ENCODE results near the gene TTC28. TPM values are rescaled to one million over a fixed set of nuclear protein-coding genes. Genes with fewer than 3 reads are reported as not detected.

TTC28 gene
- total RNA-seq, 1 donor from 2014 or later, result 13.5 TPM

GRCh38 chr22:28426346-28427132 lies 253.1 kb downstream of the TTC28 start:
- TF ChIP-seq CTCF (IDR thresholded peaks at IDR 0.05; ENCODE audit: insufficient read depth, low read length, poor library complexity, severe bottlenecking), result no peak
- no peaks in the 10 kb centered on the region for H3K27me3 ChIP-seq (ENCODE audit: control insufficient read depth, insufficient read depth, low read length)
- no peaks in the 10 kb centered on the region for H3K36me3 ChIP-seq (ENCODE audit: control insufficient read depth, insufficient read depth, low read length)
- no peak overlapping the region for H3K4me3 ChIP-seq (ENCODE audit: low read depth, low read length)
- no peak for DNase-seq (ENCODE audit: low read depth)

GRCh38 chr22:28425211-28425610 lies 254.4 kb downstream of the TTC28 start:
- no peak for TF ChIP-seq CTCF (IDR thresholded peaks at IDR 0.05; ENCODE audit: insufficient read depth, low read length, poor library complexity, severe bottlenecking)

GRCh38 chr22:28424427-28425080 lies 255.1 kb downstream of the TTC28 start:
- DNase-seq (ENCODE audit: low read depth), result no peak
- H3K36me3 ChIP-seq (ENCODE audit: control insufficient read depth, insufficient read depth, low read length), result no peaks in the 10 kb centered on the region
- no peak overlapping the region for H3K4me3 ChIP-seq (ENCODE audit: low read depth, low read length)
- TF ChIP-seq CTCF (IDR thresholded peaks at IDR 0.05; ENCODE audit: insufficient read depth, low read length, poor library complexity, severe bottlenecking), result no peak
- no peaks in the 10 kb centered on the region for H3K27me3 ChIP-seq (ENCODE audit: control insufficient read depth, insufficient read depth, low read length)

More at GRCh38 chr22:28425211-28425610, 254.4 kb downstream of the TTC28 start:
- no peaks in the 10 kb centered on the region for H3K36me3 ChIP-seq (ENCODE audit: control insufficient read depth, insufficient read depth, low read length)
- no peak overlapping the region for H3K4me3 ChIP-seq (ENCODE audit: low read depth, low read length)
- no peak for DNase-seq (ENCODE audit: low read depth)
- H3K27me3 ChIP-seq (ENCODE audit: control insufficient read depth, insufficient read depth, low read length), result no peaks in the 10 kb centered on the region

- TF ChIP-seq CTCF (IDR thresholded peaks at IDR 0.05; ENCODE audit: insufficient read depth, low read length, poor library complexity, severe bottlenecking), result no peak
- no peak for DNase-seq (ENCODE audit: low read depth)
- Histone ChIP-seq H3K4me3 (ENCODE audit: low read depth, low read length) (no peak overlapping the region), H3K36me3 (ENCODE audit: control insufficient read depth, insufficient read depth, low read length) (no peaks in the 10 kb centered on the region), H3K27me3 (ENCODE audit: control insufficient read depth, insufficient read depth, low read length) (no peaks in the 10 kb centered on the region)
Measured at GRCh38 chr22:28419919-28420318, 259.7 kb downstream of the TTC28 start.

- DNase-seq (ENCODE audit: low read depth), result no peak
- TF ChIP-seq CTCF (IDR thresholded peaks at IDR 0.05; ENCODE audit: insufficient read depth, low read length, poor library complexity, severe bottlenecking), result no peak
- Histone ChIP-seq H3K27me3 (ENCODE audit: control insufficient read depth, insufficient read depth, low read length) (no peaks in the 10 kb centered on the region), H3K4me3 (ENCODE audit: low read depth, low read length) (no peak overlapping the region), H3K36me3 (ENCODE audit: control insufficient read depth, insufficient read depth, low read length) (no peaks in the 10 kb centered on the region)
Measured at GRCh38 chr22:28418008-28418407, 261.6 kb downstream of the TTC28 start.
